ENCODE data around the gene MAD1L1.

Gene MAD1L1

DNA sequence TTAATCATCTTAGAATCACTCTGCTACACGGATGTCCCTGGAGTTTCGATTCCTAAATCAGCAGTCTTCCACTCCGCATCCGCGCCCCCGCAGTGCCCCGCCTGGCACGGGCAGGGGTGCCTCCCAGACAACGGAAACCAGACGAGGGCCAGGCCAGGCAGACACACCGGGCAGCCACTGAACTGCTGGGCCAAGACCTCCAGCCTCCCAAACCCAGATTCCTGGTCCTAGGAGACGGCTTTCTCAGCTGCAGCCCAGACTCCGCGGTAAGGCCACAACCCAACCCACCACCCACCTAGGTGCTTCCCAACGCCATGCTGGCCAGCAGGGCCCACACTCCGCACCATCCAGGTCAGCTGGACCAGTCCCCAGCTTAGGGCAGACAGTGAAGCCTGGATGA is 33.2 kb downstream of the MAD1L1 start:
- DNase-seq: no peak

DNA sequence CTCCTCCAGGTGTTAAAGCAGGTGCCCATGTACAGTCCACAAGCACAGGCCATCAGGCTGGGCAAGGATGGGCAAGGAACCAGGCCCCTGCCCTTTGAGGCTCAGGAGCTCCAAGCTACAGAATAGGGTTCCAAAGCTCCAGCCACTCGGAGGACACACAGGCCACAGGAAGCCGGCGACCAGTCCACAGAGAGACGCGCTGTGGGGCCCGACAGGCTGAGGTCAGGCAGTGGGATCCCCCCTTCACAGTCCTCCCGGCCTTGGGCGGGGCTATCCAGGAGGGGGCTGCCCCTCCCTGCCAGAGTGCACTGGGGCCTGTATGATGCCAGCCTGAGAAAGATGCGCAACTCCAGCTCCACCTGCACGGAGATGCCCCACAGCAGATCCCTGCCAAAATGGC is 34.0 kb downstream of the MAD1L1 start:
- no peak for DNase-seq

DNA sequence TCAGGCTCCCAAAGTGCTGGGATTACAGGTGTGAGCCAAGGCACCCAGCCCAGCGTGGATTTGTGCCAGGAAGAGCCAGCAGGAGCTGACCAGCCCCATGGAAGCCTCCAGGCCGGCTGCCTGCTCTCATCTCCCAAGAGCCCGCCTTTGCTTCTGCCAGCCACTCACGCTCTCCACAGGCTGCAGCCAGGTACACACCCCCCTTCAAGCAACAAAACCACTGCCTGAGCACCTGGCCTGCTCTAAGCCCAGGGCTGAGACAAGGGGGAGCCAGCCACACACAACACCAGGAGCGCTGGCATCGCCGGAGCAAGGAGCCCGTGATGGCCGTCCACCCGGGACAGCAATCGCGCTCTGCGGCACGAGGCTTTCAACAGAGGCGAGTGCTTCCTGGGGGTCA is 34.5 kb downstream of the MAD1L1 start:
- DNase-seq: peak; percentile 27

DNA sequence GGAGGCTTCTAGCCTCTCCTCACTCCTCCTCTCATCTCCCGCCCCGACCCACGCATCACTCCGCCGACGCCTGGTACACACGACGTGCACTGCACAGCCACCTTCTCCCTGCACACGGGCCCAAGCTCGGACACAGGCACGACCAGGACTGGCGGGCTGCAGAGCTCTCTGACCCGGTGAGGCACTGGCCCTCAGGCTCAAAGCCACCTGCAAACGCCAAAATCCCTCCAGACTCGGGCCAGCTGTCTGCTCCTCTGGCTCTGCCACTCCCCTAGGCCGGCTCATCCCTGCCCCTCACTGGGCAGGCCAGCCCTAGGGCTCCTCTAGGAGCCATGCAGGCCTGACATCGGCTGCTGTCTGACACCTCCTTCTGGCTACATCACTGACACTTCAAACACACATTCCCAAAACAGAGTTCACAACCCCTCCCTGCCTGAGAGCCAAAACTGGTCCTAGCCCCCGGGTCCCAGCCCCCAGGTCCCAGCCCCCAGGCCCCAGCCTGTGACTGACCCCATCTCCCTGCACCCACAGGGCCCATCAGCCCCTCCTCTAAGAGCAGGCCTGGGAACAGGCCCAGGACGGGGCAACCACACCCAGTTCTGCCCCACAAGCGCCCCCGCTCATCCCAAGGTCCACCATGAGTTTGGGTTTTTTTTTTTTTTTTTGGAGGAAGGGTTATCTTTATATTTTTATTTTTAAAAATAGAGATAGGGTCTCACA is 35.1 kb downstream of the MAD1L1 start:
- no peak for DNase-seq

DNA sequence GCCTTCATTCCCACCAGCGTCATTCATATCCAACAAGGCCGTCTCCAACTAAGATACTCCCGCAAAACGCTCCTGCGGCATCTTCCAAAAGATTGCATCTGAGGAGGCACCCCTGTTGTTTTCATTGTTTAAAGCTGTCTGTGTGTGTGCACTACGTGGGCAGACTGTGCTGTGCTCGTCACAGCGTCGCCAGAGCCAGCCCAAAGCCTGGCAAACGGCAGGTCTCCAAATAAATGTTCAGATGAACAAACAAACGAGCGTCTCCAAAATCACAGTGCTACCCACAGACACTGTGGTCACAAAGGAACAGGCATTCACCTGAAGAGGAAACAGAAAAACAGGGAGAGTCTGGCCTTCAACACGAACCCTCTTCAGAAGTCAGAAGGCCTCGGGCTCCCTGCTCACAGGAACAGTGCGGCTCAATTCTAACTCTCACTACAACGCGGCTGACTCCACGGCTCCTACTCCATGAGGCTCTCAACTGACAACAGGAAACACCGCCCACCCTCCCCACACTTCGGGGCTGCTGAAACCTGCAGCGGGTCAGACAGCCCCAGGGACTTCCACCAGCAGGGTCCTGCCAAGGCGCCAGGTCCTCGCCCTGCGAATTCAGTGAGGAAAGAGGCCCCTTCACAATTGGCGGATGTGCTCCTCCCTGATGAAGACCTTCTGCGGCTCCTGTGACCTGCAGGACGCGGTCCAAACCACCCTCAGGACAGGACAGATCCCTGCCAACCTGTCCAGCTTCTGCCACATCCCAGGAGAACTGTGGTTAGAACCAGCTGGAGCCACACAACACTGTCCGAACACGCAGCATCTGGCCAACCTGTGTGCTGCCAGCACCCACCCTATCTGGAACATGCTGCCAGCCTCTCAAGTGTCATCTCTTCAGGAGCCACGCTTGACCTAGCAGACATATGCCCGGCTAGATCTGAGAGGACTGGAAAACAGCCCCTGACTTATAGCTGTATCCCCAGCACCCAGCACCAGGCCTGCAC is 36.1 kb downstream of the MAD1L1 start:
- DNase-seq: no peak

DNA sequence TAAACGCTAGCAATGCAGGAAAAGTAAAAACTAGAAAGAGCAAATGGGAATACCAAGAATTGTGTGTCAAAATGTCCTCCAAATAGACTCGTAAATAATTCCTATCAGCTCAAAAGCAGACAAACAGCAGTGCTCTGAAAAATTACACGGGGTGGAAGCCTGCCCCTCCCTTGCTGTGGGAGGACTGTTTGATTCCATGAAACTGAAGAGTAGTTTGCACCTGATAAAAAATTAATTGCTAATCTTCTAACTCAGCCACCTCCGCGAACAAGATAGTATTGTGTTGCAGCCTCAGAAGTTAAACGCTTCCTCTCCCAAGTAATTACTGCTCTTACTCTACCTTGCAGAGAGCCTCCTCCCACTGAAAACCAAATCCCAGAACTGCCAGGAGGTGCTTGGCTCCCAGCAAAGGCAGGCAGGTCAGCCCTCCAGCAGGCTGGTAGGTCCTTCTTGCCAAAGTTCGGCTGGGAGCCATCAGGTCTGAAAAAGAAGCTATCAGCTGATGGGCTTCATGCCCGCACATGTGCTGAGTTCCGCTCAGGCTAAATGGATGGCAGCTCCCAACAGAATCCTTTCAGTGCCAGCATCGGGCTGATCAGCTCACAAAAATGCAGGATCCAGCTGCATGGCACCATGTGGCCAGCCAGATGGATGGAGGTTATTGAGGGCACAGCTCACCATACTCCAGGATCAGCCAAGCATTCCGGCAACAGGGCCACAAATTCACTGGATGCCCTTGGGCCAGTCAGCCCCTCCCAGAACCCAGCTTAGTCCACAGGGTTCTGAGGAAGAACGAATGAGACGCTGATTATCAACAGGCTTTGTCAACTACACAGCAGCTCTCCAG is 37.1 kb downstream of the MAD1L1 start:
- no peak for DNase-seq

DNA sequence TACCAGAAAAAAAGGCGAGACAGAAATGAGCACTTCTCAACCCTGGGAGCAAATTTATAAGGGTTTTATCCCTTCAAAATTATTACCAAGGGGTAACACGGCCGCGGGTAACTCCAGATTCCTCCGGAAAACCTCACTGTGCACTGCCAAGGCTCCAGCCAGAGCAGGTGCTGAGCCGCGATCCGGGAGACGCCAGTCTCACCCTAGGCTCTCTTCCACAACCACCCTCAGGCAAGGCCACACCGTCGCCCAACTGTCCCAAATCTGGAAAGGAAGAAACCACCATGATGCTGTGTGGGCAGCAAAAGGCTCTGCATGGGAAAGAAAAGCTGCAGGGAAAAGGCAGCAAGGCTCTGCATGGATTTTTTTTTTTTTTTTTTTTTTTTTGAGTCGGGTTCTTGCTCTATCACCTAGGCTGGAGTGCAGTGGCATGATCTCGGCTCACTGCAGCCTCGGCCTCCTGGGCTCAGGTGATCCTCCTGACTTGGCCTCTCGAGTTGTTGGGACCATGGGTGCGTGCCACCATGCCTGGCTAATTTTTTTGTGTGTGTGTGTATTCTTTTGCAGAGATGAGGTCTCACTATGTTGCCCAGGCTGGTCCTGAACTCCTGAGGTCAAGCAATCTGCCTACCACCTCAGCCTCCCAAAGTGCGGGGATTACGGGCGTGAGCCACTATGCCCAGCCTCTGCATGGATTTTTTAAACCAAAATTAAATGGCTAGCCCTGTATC is 39.0 kb downstream of the MAD1L1 start:
- no peak for DNase-seq

DNA sequence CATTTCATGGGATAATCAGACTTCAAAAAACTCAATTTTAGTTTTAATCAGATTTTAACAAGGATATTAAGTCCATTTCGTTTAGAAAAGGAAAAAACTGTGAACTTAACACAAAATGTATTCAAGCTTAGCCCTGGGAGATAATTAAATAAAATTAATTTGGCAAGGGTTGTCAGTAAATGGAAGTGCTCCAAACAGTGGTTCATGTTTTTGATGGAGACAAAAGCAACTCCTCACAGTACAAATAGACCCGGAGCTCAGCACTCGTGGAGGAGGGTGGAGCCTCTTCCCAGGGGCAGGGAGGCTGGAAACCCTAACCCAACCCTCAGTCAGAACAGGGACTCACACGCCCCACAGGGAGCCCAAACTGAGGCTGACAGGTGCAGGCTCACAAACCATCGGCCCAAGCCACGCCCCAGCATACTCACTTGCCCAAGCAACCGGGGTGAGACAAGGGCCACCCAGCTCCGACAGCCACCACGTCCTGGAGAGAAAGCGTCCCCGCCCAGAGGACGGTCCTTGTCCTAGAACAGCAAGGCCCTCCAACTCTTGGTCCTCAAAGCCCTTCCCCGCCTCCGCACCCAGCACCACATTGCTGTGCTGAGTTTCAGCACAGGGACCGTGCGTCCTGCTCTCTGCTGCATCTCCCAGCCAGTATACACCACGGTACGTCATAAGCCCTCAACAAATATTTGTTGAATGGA is 39.8 kb downstream of the MAD1L1 start:
- DNase-seq: peak; percentile 48

DNA sequence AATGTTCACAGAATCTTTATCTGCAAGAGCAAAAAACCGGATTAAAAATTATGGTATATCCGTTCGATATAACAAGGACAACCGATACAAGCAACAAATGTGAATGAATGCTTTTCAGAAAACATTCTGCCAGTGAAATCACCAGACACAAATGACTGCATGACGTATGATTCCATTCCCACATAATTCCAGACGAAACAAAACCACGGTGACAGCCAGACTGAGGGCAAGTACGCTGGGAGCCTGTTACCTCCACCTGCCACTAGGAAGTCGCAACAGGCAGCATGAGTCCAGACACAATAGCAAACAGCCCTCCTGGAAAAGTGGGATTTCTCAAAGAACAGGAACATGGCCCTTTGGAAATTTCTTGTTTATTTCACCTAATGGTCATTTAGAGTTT is 41.7 kb downstream of the MAD1L1 start:
- no peak for DNase-seq

DNA sequence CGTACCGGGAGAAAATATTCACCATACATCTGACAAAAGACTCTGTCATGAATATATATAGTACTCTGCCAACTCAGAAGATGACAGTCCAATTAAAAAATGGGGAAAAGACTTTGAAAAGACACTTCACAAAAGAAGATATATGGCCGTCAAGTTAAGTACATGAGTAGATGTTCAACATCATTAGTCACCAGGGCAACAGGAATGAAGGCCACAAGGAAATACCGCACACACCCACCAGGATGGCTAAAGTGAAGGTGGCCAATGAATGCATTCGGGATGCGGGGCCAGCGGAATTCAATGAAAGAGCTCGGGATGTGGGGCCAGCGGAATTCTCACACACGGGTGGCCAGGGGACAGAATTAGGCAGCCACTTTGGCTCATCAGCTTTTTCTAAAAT is 42.2 kb downstream of the MAD1L1 start:
- peak; percentile 35 for DNase-seq

DNA sequence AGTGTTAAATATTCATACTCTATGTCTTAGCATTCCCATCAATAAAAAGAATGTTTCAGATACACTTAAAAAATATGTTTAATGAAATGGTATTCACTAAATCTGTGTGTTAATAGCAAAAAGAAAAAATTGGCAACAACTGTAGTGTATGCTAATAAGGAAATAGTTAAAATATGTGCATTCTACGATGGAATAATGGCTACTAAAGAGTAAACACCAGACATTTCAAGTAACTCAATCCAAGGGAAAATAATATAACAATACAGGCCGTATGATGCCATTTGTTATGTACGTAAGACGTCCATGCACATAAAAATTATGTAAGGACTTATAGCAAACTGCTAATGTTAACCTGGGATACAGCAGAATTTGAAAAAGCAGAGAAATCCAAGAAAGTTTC is 46.6 kb downstream of the MAD1L1 start:
- no peak for DNase-seq

DNA sequence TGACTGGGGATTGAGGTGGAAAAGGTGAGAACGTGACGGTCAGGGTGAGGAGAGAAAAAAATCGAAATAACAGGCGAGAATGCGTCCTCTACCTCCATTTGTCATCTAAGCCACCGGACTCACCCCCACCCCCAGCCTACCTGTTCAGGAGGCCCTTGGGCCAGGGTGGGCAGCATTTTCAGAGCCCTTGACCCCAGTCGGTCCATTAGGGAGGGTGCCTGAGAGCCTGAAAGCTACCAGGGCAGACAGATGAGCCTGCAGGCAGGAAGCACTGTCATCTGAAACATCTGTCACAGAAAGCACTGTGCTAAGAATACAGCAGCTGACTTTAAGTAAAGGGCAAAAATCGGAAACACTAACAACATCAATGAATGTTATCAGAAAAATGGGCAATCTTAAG is 47.0 kb downstream of the MAD1L1 start:
- no peak for DNase-seq

DNA sequence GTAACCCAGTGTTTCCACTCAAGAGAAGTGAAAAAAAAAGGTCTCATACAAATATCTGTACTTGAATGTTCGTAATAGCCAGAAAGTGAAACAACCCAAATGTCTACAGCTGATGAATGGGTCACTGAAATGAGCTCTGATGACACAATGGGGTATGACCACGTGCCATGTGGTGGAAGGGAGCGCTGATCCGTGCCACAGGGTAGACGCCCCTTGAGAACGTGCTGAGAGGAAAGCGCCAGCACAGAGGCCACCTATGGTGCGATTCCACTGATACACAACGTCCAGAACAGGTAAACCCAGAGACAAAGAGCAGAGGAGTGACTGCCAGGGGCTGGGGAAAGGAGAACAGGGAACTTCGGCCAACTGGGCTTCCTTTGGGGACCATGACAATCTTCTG is 50.3 kb downstream of the MAD1L1 start:
- no peak for DNase-seq

DNA sequence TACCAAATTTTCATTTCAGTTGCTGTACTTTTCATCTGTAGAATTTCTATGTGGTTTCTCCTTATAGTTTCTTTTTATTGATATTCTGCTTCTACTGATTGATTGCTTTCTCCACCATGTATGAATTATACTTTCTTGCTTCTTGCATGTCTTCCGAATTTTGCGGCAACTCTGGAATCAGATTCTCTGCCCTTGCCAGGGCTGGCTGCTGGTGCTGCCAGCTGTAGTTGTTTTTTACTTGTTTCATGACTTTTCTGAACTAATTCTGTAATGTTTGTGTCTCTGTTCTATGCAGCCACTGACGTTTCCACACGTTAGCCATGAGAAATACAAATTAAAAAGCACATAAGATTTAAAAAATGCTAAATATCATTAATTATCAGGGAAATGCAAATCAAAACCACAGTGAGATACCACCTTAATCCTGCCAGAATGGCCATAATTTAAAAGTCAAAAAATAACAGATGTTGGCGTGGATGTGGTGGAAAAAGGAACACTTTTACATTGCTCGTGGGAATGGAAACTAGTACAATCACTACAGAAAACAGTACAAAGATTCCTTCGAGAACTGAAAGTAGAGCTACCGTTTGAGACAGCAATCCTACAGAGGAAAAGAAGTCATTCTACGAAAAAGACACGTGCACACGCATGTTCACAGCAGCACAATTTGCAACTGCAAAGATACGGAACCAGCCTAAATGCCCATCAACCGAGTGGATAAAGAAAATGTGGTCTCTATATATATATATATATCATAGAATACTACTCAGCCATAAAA is 51.5 kb downstream of the MAD1L1 start:
- no peak for DNase-seq

DNA sequence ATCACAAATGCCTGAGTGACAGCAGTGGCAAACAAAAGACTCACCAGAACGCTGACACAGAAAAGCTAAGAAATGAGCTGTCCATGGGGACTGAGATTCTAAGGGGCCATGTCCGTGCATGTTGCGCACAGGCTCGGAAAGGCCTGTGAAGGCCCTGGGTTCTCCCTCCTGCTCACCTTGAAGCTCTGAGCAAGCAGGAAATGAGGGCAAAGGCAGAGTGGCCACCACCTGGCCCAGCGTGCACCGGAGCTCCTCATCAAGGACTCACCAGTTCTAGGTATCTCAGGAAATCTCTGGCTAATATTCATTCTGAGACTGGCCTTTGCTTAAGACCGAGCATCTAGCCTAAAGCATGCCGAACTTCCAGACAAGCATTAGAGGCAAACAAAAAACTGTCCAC is 52.7 kb downstream of the MAD1L1 start:
- DNase-seq: no peak

DNA sequence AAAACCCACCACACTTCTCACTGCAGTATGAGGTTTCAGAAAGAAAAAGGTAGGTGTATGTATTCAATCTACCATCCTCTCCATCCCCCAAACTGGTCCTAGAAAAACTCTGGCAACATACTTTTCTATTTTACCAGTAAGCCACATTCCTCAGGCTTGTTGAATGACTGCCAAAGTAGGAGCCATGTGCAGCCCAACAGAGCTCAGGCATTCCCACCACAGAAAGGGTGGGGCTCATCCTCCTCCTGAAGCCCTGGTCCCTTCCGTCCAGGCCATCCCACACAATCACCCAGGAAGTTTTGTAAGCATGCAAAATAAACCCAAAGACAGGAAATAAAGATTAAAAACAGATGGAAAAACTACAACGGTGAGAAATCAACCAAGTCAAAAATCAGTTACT is 57.2 kb downstream of the MAD1L1 start:
- no peak for DNase-seq

DNA sequence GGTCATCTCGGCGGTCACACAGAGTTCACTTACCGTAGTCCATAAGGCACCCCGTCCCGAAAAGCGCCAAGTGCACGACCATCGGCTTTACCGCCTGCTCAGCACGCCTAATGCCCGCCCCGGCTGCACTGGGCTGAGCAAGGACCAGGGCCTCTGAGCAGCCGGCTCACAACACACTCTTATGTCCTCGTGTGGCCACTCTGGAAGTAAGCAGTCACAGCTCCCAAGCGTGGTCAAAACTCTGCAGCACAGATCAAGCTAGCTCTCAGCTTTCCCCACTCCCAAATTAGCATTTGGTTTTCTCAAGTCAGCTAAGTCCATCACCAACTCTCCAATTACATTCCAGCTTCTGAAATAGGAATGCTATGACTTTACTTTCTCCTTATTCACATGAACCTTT is 57.7 kb downstream of the MAD1L1 start:
- DNase-seq: no peak

DNA sequence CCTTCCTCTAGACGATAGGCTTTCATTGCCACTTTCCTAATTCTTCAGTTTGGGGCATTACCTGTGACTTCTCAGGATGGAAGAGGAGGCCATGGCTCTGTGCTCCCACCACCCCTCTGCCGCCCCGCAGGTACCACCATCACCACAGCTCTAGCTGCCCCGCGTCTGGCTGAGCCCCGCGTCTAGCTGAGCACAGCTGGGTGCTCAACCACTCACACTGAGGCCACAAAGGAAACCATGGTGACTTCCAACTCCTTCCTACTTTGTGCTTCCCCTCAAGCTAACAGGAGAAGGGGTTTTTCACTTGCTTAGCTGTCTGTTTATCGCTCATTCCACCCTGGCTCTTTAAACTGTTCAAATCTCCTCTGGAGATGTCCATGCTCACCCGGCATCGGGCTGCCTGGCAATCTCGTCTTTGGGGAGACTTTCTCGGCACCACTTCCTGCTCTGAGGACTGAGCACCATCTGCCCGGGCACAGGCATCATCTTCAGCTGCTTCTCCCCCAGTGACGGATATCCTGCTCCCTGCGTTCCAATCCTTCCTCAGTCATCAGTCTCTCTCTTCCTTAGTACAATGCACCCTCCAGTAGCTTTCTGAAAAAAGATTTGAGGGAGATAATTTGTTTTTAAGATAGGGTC is 59.4 kb downstream of the MAD1L1 start:
- no peak for DNase-seq

DNA sequence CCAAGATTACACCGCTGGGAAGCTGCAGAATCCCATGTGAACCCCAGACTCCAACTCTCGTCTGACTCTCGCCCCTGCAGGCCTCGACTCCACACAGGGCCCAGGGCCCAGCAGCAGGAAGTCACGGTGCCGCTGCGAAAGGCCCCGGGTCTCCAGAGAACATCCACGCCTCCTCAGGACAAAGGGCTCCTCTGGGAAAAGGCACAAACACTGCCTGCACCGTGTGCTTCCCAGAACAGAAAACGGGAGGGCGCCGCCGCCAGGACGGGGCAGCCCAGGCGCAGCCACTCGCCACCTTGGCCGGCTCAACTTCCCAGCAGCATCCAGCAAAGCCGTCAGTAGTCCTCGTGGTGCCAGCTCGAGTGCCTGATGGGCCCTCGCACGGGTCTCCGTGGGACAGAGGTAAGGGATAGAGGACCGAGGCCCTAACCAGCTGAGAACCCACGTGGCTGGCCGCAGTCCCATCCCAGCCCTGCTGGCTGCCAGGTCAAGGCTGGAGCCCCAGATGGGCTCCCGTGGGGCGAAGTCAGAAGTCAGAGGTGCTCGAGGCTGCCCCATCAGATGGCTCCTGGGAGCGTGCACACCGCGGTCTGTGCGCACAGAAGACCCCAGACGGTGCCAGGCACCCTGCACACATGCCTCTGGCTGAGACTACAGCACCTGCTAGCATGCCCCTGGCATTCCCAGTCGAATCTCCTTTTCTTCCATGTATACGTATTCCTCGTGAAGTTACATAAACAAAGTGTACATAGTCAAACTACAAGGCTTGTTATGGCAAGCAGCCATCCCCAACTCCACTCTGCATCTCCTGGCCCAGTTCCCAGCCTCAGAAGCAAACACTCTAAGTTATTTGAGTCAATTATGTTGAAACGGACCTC is 60.2 kb downstream of the MAD1L1 start:
- no peak for DNase-seq

DNA sequence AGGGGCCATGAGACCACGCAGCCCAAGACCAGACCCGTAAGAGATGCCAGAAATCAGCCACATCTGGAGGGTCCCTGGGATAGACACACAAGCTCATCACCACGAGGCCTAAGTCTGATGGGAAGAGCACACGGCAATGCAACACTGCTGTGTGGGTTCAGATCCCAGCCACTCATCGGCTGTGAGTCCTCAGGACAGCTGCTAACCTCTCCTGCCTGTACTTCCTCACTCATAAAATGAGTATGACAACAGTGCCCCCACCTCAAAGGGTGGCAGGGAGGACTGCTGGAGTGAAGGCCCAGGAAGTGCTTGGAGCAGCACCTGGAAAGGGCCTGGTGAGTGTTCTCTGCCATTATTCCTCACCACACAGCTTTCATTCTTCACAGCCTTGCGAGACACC is 60.9 kb downstream of the MAD1L1 start:
- DNase-seq: no peak

Data from NCI-H1417 treated with DMSO at 0.1 percent for 48 hours (cell line).